HUES64 (cell line): ENCODE measurements around the gene ECHS1.
"Not testable (repeated sequence)": the region's sequence is repeated elsewhere in the genome, so short reads cannot be mapped to it uniquely, and the experiment has no call there.

Experiments
- H3K27ac ChIP-seq: 2 replicates; pipeline ENCODE4 v1.7.0; 2013; ENCODE audit warnings: low read depth, low read length, inconsistent platforms
- H3K27me3 ChIP-seq: 2 replicates; pipeline ENCODE4 v1.6.1; 2013; ENCODE audit warnings: mild to moderate bottlenecking, low read length; ENCODE audit not compliant: insufficient read depth
- H3K36me3 ChIP-seq: 2 replicates; pipeline ENCODE4 v1.6.1; 2013; ENCODE audit warnings: mild to moderate bottlenecking, low read length; ENCODE audit not compliant: insufficient read depth
- H3K4me1 ChIP-seq: 2 replicates; pipeline ENCODE4 v1.6.1; 2013; ENCODE audit warnings: mild to moderate bottlenecking, low read length, moderate library complexity; ENCODE audit not compliant: insufficient read depth
- H3K4me3 ChIP-seq: 2 replicates; pipeline ENCODE4 v1.5.1; 2013; ENCODE audit warnings: mild to moderate bottlenecking, low read length, moderate library complexity
- H3K9ac ChIP-seq: 2 replicates; pipeline ENCODE4 v1.6.1; 2013; ENCODE audit warnings: mild to moderate bottlenecking, low read depth, low read length
- H3K9me3 ChIP-seq: 2 replicates; pipeline ENCODE4 v1.6.1; 2013; ENCODE audit warnings: low read depth, low read length; ENCODE audit not compliant: insufficient read depth
- WGBS: fragments of 150-250, 120-280 bp; methylation state at CpG from one replicate; pipeline ENCODE4 v1.1.7; 2013; ENCODE audit warnings: missing lambda C conversion rate; 5-methylcytosine and 5-hydroxymethylcytosine counted together

ECHS1 gene

GRCh38 chr10:133376183-133376582 is 3.0 kb upstream of the ECHS1 start:
- H3K9ac ChIP-seq, H3K4me1 ChIP-seq, H3K4me3 ChIP-seq, H3K36me3 ChIP-seq, H3K9me3 ChIP-seq, H3K27ac ChIP-seq: not testable (repeated sequence)
- H3K27me3 ChIP-seq: peaks cover 63% of the 10 kb centered on the region
- 86% methylated on average over 5 of the region's 5 CpGs for WGBS

- H3K4me1 ChIP-seq: no peaks in the 10 kb centered on the region
- peaks cover 63% of the 10 kb centered on the region for H3K27me3 ChIP-seq
Observed at GRCh38 chr10:133375357-133376115, 2.4 kb upstream of the ECHS1 start.

GRCh38 chr10:133372507-133372906 is 647 bp downstream of the ECHS1 start:
- H3K27ac ChIP-seq: no peak overlapping the region
- H3K9ac ChIP-seq: no peak overlapping the region
- peak overlapping the region; percentile 34; the same call in 1 of the 2 replicates for H3K4me3 ChIP-seq
- peaks cover 39% of the 10 kb centered on the region for H3K27me3 ChIP-seq
- H3K9me3 ChIP-seq: no peaks in the 10 kb centered on the region
- H3K4me1 ChIP-seq: no peaks in the 10 kb centered on the region
- WGBS: 51% methylated on average over 19 of the region's 20 CpGs
- H3K36me3 ChIP-seq: peaks cover 31% of the 10 kb centered on the region

More at GRCh38 chr10:133375357-133376115, 2.4 kb upstream of the ECHS1 start:
- H3K9me3 ChIP-seq: no peaks in the 10 kb centered on the region
- peaks cover 6% of the 10 kb centered on the region for H3K36me3 ChIP-seq
- no peak overlapping the region for H3K27ac ChIP-seq
- no peak overlapping the region for H3K4me3 ChIP-seq
- no peak overlapping the region for H3K9ac ChIP-seq
- WGBS: 70% methylated on average over 12 of the region's 12 CpGs

- no peaks in the 10 kb centered on the region for H3K4me1 ChIP-seq
- H3K4me3 ChIP-seq: no peak overlapping the region
- no peak overlapping the region for H3K27ac ChIP-seq
- no peaks in the 10 kb centered on the region for H3K9me3 ChIP-seq
- no peak overlapping the region for H3K9ac ChIP-seq
- peaks cover 16% of the 10 kb centered on the region for H3K27me3 ChIP-seq
- WGBS: 95% methylated on average over 24 of the region's 24 CpGs
- peaks cover 51% of the 10 kb centered on the region for H3K36me3 ChIP-seq
Observed at GRCh38 chr10:133370030-133370786, 2.9 kb downstream of the ECHS1 start.

- Histone ChIP-seq H3K27me3 (no peaks in the 10 kb centered on the region), H3K4me1 (no peaks in the 10 kb centered on the region), H3K9ac (no peak overlapping the region), H3K4me3 (no peak overlapping the region), H3K36me3 (peaks cover 67% of the 10 kb centered on the region), H3K9me3 (no peaks in the 10 kb centered on the region), H3K27ac (no peak overlapping the region)
- WGBS: 97% methylated on average over 7 of the region's 7 CpGs
Observed at GRCh38 chr10:133368153-133368552, 5.0 kb downstream of the ECHS1 start.

GRCh38 chr10:133367461-133367860 is 5.7 kb downstream of the ECHS1 start:
- not testable (repeated sequence) for H3K27ac ChIP-seq, H3K4me1 ChIP-seq, H3K9ac ChIP-seq, H3K27me3 ChIP-seq, H3K4me3 ChIP-seq, H3K9me3 ChIP-seq
- WGBS: no CpG with 5 or more reads among the region's 7 CpGs
- peaks cover 74% of the 10 kb centered on the region for H3K36me3 ChIP-seq

- H3K27ac ChIP-seq: no peak overlapping the region
- H3K9ac ChIP-seq: no peak overlapping the region
- H3K36me3 ChIP-seq: peaks cover 81% of the 10 kb centered on the region
- H3K9me3 ChIP-seq: no peaks in the 10 kb centered on the region
- WGBS: 95% methylated on average over 13 of the region's 13 CpGs
- H3K4me3 ChIP-seq: no peak overlapping the region
- H3K4me1 ChIP-seq: no peaks in the 10 kb centered on the region
- no peaks in the 10 kb centered on the region for H3K27me3 ChIP-seq
Observed at GRCh38 chr10:133366751-133367150, 6.4 kb downstream of the ECHS1 start.

- Histone ChIP-seq H3K27me3 (no peaks in the 10 kb centered on the region), H3K36me3 (peaks cover 81% of the 10 kb centered on the region), H3K9me3 (no peaks in the 10 kb centered on the region), H3K9ac (no peak overlapping the region), H3K4me1 (no peaks in the 10 kb centered on the region), H3K27ac (no peak overlapping the region), H3K4me3 (no peak overlapping the region)
- 88% methylated on average over 17 of the region's 17 CpGs for whole genome bisulfite sequencing
Observed at GRCh38 chr10:133366130-133366478, 7.0 kb downstream of the ECHS1 start.

- no peaks in the 10 kb centered on the region for H3K4me1 ChIP-seq
- 88% methylated on average over 13 of the region's 13 CpGs for WGBS
- no peak overlapping the region for H3K9ac ChIP-seq
- H3K36me3 ChIP-seq: peaks cover 79% of the 10 kb centered on the region
- H3K9me3 ChIP-seq: no peaks in the 10 kb centered on the region
- no peaks in the 10 kb centered on the region for H3K27me3 ChIP-seq
- H3K4me3 ChIP-seq: no peak overlapping the region
- no peak overlapping the region for H3K27ac ChIP-seq
Observed at GRCh38 chr10:133365461-133366129, 7.6 kb downstream of the ECHS1 start.

GRCh38 chr10:133364645-133365431 is 8.3 kb downstream of the ECHS1 start:
- Histone ChIP-seq H3K27me3 (no peaks in the 10 kb centered on the region), H3K9me3 (no peaks in the 10 kb centered on the region), H3K4me1 (no peaks in the 10 kb centered on the region), H3K9ac (no peak overlapping the region), H3K27ac (no peak overlapping the region), H3K36me3 (peaks cover 71% of the 10 kb centered on the region), H3K4me3 (no peak overlapping the region)
- 96% methylated on average over 29 of the region's 29 CpGs for WGBS
